MM.1S (cell line): Measurements from ENCODE around the gene LRP5.
"Not testable (repeated sequence)": the region's sequence is repeated elsewhere in the genome, so short reads cannot be mapped to it uniquely, and the experiment has no call there.

ENCODE experiments used
- DNase-seq: peaks from one replicate; pipeline ENCODE4 v3.0.0-alpha.2; 2015
- H2AFZ ChIP-seq: fragments of 300-600 bp; sonication (generic); 2 replicates; pipeline ENCODE4 v1.6.0; 2016; ENCODE audit warnings: antibody characterized with exemption, low read length
- H3F3A ChIP-seq: fragments of 300-600 bp; sonication (generic); 2 replicates; pipeline ENCODE4 v1.6.1; 2016; ENCODE audit warnings: mild to moderate bottlenecking, antibody characterized with exemption, low read length, moderate library complexity, mixed read lengths; ENCODE audit not compliant: insufficient read depth
- H3K27ac ChIP-seq: fragments of 300-600 bp; sonication (generic); 2 replicates; pipeline ENCODE4 v1.5.1; 2016; ENCODE audit warnings: mild to moderate bottlenecking, low read length
- H3K27me3 ChIP-seq: fragments of 300-600 bp; sonication (generic); replicated peaks from 2 replicates; pipeline ENCODE4 v1.6.0; 2016; ENCODE audit warnings: low read length; ENCODE audit not compliant: insufficient read depth
- H3K36me3 ChIP-seq: fragments of 300-600 bp; sonication (generic); replicated peaks from 2 replicates; pipeline ENCODE4 v1.6.1; 2016; ENCODE audit warnings: mild to moderate bottlenecking, low read length, mixed read lengths; ENCODE audit not compliant: insufficient read depth
- H3K4me1 ChIP-seq: fragments of 300-600 bp; sonication (generic); 2 replicates; pipeline ENCODE4 v1.6.1; 2016; ENCODE audit warnings: low read length, mixed read lengths
- H3K4me2 ChIP-seq: fragments of 300-600 bp; sonication (generic); 2 replicates; pipeline ENCODE4 v1.6.0; 2016; ENCODE audit warnings: low read depth, low read length
- H3K4me3 ChIP-seq: fragments of 300-600 bp; sonication (generic); 2 replicates; pipeline ENCODE4 v1.5.1; 2016; ENCODE audit warnings: low read length, mixed read lengths
- H3K79me2 ChIP-seq: fragments of 300-600 bp; sonication (generic); 2 replicates; pipeline ENCODE4 v1.6.1; 2016; ENCODE audit warnings: mixed run types, low read length, mixed read lengths
- H3K9ac ChIP-seq: fragments of 300-600 bp; sonication (generic); 2 replicates; pipeline ENCODE4 v1.6.1; 2016; ENCODE audit warnings: low read length, mixed read lengths
- H3K9me2 ChIP-seq: fragments of 300-600 bp; sonication (generic); replicated peaks from 2 replicates; pipeline ENCODE4 v1.6.1; 2016; ENCODE audit warnings: mild to moderate bottlenecking, low read length, mixed read lengths; ENCODE audit not compliant: insufficient read depth
- H3K9me3 ChIP-seq: fragments of 300-600 bp; sonication (generic); replicated peaks from 2 replicates; pipeline ENCODE4 v1.6.1; 2016; ENCODE audit warnings: mild to moderate bottlenecking, low read length, mixed read lengths; ENCODE audit not compliant: insufficient read depth
- H4K20me1 ChIP-seq: fragments of 300-600 bp; sonication (generic); 2 replicates; pipeline ENCODE4 v1.6.1; 2016; ENCODE audit warnings: mild to moderate bottlenecking, low read length, moderate library complexity, mixed read lengths; ENCODE audit not compliant: insufficient read depth
- EZH2 ChIP-seq: fragments of 300-600 bp; sonication (generic); optimal IDR thresholded peaks from 2 replicates; pipeline ENCODE3; 2017; ENCODE audit warnings: low read depth, mild to moderate bottlenecking, antibody characterized with exemption, low read length, mixed read lengths
- EZH2phosphoT487 ChIP-seq: fragments of 300-600 bp; sonication (generic); IDR thresholded peaks from 2 replicates; pipeline ENCODE4 v1.6.1; 2018; ENCODE audit warnings: antibody characterized with exemption, low read length
- TF ChIP-seq, protein P1 (sequence below): fragments of 300-600 bp; sonication (generic); IDR thresholded peaks from 2 replicates; pipeline ENCODE4 v1.5.1; 2016; ENCODE audit warnings: antibody characterized with exemption, low read length, mixed read lengths

Gene LRP5

DNA sequence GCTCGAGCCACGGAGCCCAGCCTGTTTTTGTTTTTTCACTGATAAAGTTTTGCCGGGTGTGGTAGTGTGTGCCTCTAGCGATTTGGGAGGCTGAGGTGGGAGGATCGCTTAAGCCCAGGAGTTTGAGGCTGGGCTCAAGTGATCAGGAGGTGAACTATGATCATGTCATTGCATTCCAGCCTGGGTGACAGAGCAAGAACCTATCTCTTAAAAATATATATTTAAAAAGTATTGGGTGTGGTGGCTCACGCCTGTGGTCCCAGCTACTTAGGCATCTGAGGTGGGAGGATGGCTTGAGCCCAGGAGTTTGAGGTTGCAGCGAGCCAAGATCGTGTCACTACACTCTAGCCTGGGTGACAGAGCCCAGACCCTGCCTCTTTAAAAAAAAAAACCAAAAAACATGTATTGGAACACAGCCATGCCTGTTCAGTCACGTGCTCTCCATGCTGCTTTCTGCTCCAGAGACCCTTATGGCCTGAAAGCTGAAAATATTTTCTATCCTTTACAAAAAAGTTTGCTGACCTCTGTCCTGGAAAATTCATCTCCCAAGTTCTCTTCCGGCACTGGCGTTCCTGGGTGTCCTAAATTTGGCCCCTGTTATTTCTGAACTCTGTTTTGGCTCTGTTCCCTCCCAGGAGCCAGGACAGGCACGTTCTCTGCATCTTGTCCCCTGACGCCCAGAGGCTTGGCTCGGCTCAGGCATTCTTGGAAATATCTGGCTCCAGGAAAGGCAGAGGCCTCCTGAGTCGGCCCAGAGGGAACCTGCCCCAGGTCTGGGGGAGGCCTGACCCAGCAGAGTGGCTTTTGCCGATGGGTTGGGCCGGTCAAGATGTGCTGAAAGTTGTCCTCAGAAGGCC, 86.8 kb downstream of the LRP5 start:
- Histone ChIP-seq H3K27ac (no peak overlapping the region), H2AFZ (no peak overlapping the region), H3K27me3 (no peaks in the 10 kb centered on the region), H3K4me3 (no peak overlapping the region), H3K9ac (no peak overlapping the region), H3K79me2 (no peaks in the 10 kb centered on the region), H3K9me3 (no peaks in the 10 kb centered on the region), H3F3A (no peaks in the 10 kb centered on the region), H3K36me3 (no peaks in the 10 kb centered on the region), H3K4me2 (no peak overlapping the region), H4K20me1 (no peaks in the 10 kb centered on the region), H3K4me1 (no peaks in the 10 kb centered on the region), H3K9me2 (no peaks in the 10 kb centered on the region)
- TF ChIP-seq, protein P1, sequence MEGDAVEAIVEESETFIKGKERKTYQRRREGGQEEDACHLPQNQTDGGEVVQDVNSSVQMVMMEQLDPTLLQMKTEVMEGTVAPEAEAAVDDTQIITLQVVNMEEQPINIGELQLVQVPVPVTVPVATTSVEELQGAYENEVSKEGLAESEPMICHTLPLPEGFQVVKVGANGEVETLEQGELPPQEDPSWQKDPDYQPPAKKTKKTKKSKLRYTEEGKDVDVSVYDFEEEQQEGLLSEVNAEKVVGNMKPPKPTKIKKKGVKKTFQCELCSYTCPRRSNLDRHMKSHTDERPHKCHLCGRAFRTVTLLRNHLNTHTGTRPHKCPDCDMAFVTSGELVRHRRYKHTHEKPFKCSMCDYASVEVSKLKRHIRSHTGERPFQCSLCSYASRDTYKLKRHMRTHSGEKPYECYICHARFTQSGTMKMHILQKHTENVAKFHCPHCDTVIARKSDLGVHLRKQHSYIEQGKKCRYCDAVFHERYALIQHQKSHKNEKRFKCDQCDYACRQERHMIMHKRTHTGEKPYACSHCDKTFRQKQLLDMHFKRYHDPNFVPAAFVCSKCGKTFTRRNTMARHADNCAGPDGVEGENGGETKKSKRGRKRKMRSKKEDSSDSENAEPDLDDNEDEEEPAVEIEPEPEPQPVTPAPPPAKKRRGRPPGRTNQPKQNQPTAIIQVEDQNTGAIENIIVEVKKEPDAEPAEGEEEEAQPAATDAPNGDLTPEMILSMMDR: no peak
- TF ChIP-seq EZH2: no peak
- TF ChIP-seq EZH2phosphoT487: no peak
- no peak for DNase-seq

DNA sequence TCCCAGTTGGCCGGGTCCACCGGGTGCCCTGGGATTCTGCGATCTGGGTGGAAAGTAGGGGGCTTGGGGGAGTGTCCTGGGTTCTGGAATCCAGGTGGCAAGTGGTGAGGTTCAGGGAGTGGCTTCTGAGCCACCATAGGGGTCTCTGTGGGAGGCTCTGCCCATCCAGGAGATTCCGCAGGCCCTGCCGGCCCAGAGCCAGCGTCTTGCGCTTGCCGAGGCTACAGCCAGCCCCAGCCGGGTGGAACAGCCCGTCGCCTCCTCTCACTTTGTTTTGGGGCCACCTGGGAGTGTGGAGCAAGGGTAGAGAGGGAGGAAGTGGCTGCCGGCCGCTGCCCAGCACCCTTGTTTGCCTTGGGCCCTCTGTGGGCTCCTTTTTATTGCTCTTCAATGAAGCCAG, 87.5 kb downstream of the LRP5 start:
- H3K4me2 ChIP-seq: no peak overlapping the region
- H3K4me1 ChIP-seq: no peaks in the 10 kb centered on the region
- H3K9me3 ChIP-seq: no peaks in the 10 kb centered on the region
- no peak overlapping the region for H3K27ac ChIP-seq
- H3K9me2 ChIP-seq: no peaks in the 10 kb centered on the region
- H3F3A ChIP-seq: no peaks in the 10 kb centered on the region
- TF ChIP-seq EZH2phosphoT487: no peak
- TF ChIP-seq EZH2: no peak
- TF ChIP-seq, protein P1: no peak
- no peak overlapping the region for H2AFZ ChIP-seq
- DNase-seq: no peak
- H3K9ac ChIP-seq: no peak overlapping the region
- H3K79me2 ChIP-seq: no peaks in the 10 kb centered on the region
- H3K36me3 ChIP-seq: no peaks in the 10 kb centered on the region
- H4K20me1 ChIP-seq: no peaks in the 10 kb centered on the region
- no peaks in the 10 kb centered on the region for H3K27me3 ChIP-seq
- H3K4me3 ChIP-seq: no peak overlapping the region

DNA sequence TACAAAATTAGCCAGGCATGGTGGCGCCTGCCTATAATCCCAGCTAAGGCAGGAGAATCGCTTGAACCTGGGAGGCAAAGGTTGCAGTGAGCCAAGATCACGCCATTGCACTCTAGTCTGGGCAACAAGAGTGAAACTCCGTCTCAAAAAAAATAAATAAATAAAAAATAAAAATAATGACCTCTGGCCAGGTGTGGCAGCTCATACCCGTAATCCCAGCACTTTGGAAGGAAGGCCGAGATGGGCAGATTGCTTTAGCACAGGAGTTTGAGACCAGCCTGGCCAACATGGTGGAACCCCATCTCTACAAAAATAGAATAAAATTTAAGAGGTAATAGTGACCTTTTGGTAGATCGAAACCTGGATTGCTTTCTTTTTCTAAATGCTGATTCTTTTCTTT, 88.2 kb downstream of the LRP5 start:
- H3K4me3 ChIP-seq, H3K36me3 ChIP-seq, H3K27me3 ChIP-seq, H3K27ac ChIP-seq, H4K20me1 ChIP-seq, H3K79me2 ChIP-seq, H3K9me3 ChIP-seq, H3F3A ChIP-seq, H2AFZ ChIP-seq, DNase-seq, H3K9me2 ChIP-seq, H3K4me2 ChIP-seq, H3K4me1 ChIP-seq, H3K9ac ChIP-seq: not testable (repeated sequence)

GRCh38 chr11:68401856-68402255, 89.5 kb downstream of the LRP5 start:
- no peaks in the 10 kb centered on the region for H4K20me1 ChIP-seq
- no peak overlapping the region for H3K27ac ChIP-seq
- H3K79me2 ChIP-seq: no peaks in the 10 kb centered on the region
- H3K4me1 ChIP-seq: no peaks in the 10 kb centered on the region
- no peaks in the 10 kb centered on the region for H3K27me3 ChIP-seq
- no peaks in the 10 kb centered on the region for H3F3A ChIP-seq
- no peak overlapping the region for H3K4me2 ChIP-seq
- no peak for DNase-seq
- no peaks in the 10 kb centered on the region for H3K36me3 ChIP-seq
- H3K9ac ChIP-seq: no peak overlapping the region
- H3K9me3 ChIP-seq: no peaks in the 10 kb centered on the region
- TF ChIP-seq EZH2: no peak
- no peak overlapping the region for H3K4me3 ChIP-seq
- no peak overlapping the region for H2AFZ ChIP-seq
- no peaks in the 10 kb centered on the region for H3K9me2 ChIP-seq
